Activated naive CD4-positive, alpha-beta T cell treated with Interleukin-2 at 50 U/mL for 16 hours (primary cell): Measurements from ENCODE around the gene DPP10.

Experiments
- DNase-seq: peaks from one replicate; pipeline ENCODE4 v3.0.0-alpha.2; 2020

The DPP10 gene

DNA sequence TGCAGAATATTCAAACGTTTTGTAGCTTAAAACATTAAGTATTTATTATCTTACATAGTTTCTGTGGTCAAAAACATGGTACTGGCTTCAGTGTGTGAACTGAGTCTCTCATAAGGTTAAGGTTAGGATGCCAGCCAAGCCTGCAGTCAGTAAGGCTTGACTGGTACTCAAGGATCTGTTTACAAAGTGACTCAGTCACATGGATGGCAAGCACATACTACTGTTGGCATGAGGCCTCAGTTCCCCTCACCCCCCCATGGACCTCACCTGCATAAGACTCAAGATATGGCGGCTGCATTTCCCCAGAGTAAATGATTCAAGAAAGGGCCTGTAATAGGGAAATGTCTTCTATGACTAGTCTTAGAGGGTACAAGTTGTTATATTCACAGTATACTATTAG, 1167.5 kb downstream of the DPP10 start:
- DNase-seq, result no peak

DNA sequence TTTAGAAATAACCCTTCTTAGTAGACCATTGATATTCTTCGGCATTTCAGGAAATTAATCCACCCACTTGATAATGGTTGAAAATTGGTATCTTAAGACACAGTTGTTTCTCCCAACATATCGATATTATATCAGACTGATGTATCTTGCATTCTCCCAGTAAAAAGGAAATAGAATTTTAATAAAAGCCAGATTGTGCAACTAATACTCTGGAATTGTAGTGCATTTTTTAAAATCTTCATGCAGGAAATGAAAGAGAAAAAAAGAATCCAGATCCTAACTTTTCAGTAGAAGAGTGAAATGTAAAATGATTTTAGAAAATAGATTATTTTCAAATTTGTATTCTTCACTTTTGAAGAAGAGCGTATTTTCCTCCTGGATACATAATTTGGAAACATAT, 1168.4 kb downstream of the DPP10 start:
- no peak for DNase-seq

DNA sequence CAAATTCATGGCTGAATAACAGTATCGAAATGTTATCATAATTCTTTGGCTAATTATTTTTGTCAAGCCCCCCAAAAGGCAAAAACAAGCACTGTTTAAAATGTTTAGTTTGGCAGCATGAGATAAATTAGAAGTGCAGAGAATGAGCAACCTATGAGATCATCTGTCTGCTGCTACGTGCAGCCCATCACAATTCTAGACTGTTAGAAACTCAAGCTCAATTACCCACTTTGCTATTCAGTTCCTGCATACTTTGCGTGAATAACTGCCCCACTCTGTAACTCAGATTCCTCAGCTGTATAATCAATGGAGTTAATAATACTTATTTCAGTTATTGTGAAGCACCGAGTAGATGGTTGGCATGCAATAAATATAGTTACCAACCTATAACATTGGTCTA, 1181.9 kb downstream of the DPP10 start:
- DNase-seq, result no peak

DNA sequence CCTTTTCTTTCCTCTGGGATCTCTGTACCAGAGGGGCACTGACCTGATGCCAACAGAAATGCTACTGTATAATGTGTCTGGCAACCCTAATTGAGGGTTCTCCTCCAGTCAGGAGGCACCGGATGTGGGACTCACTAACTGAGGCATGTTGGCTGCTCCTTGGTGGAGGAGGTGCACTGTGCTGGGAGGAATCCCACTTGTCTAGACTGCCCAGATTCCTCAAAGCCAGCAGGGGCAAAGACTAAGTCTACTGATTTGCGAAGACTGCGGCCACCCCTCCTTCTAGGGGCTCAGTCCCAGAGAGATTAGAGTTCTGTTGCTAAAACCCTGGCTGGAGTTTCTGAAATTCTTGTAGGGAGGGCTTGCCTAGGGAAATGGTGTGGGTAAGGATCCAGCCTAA, 1192.1 kb downstream of the DPP10 start:
- no peak for DNase-seq

DNA sequence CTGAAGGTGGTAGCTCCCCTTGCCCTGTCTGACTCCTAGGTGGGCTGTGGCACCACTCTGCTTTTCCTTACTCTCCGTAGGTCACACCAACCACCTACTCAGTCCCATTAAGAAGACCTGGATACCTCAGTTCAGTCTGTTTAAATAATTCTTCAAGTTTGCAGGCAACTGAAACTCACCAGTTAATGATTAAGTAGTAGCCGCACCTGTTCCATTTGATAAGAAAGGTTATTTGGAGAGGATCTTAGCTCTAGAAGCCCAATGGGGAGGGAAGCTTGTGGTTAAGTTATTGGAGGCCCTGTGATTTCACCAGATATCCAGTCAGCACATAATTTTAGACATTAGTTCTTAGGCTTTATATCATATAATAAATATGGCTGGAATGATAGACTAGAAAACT, 1193.0 kb downstream of the DPP10 start:
- DNase-seq, result no peak

DNA sequence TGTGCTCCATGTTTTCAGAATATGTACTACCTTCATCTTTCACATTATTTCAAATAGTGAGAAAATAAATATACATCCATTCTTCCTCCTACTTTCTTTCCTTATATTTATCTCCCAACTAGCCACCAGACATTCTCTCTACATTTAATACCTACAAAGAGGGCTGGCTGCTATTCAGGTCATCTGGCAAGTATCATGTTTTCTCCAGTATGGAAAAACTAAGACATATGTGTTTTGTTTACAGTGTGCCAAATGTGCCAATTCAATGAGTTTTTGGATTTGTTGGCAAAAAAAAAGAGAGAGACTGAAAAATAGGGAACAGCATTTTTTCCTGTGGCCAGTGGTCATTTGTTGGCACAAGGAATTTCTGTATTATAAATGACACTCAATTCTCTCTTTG, 1207.3 kb downstream of the DPP10 start:
- no peak for DNase-seq

DNA sequence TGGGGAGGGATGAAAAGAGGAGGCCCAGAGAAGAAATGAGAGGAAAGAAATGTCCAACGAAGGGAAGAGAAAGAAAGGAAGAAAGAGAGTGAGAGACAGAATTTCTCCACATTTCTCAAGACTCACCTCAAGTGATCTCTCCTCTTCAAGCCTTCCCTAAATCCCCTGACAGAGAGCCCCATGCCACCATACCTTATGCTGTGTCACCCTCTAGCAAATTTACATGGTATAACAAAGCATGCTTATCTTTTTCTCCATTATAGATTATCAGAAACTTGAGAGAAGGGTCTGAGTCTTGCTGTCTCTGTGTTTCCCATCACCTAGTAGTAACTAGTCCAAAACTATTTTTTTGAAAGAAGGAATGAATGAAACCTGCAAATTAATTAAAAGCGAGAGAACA, 1208.4 kb downstream of the DPP10 start:
- DNase-seq, result no peak

DNA sequence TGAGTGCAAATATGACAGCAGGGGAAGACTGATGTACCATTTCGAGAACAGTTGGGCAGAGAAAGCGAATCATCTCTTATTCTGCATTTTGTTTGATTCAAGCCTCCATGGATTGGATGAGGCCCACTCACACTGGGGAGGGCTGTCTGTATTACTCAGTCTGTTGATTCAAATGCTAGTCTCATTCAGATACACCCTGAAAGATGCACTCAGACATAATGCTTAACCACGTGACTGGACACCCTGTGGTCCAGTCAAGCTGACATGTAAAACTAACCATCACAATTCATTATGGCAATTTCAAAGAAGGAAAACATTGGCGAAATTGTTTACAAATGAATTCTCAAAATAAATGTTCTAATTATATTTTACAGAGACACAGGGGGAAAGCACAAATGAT, 1210.2 kb downstream of the DPP10 start:
- no peak for DNase-seq

DNA sequence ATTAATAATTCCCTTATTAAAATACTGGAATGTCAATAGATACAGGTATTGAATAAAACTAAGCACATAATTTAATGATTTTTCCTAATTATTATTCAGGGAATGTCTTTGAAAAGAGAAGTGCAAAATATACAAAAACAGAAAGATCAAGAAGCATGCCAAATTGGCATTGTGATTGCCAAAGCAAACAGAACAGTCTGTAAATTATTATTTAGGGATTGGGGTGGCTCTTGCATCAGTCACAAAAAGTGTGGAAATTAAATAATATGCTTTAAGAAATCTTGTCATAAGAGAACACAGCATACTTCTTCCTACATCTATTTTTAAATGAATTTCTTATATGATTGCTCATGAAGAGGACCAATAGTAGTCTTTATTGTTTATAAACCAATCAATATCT, 1211.9 kb downstream of the DPP10 start:
- no peak for DNase-seq

DNA sequence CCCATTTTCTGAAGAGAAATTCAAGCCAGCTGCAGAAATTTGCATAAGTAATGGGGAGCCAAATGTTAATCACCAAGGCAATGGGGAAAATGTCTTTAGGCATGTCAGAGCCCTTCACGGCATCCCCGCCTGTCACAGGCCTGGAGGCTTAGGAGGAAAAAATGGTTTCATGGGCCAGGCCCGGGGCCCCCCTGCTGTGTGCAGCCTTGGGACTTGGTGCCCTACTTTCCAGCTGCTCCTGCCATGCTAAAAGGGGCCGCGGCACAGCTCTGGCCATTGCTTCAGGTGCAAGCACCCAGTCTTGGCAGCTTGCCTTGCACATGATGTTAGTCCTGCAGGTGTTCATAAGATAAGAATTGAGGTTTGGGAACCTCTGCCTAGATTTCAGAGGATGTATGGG, 1235.7 kb downstream of the DPP10 start:
- DNase-seq, result no peak

DNA sequence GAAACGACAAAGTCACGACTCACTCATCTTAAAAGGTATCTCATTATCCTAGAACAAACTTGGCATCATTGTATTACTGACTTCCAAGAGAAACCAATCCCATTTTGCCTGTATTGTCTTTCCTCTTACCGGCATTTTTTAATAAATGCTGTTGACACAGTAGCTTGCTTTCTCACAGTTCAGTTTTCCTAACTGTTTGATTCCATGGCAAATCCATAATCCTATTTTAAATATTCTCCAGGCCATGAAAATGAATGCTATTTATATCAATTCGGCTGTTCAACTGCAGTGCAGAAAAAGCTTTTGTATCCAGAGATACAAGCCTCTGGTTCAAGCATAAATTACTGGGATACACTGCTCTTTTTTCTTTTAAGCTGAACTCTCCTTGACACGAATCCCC, 1241.9 kb downstream of the DPP10 start:
- no peak for DNase-seq

DNA sequence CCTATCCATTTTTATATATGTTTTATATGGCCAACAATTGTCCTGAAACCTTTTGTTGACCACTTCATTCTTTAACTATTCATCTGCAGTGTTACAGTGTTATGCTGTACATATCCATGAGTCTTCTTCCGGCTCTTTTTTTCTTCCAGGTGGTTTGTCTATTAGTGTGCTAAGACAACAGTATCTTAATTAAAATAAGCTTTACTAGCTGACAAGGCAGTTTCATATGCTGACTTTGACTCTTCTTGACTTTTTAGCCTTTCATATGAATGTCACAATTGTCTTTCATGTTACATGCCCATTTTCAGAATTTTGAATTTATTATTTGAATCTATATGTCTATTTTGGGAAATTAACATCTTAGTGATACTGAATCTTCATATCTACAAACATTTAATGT, 1249.0 kb downstream of the DPP10 start:
- DNase-seq, result no peak

DNA sequence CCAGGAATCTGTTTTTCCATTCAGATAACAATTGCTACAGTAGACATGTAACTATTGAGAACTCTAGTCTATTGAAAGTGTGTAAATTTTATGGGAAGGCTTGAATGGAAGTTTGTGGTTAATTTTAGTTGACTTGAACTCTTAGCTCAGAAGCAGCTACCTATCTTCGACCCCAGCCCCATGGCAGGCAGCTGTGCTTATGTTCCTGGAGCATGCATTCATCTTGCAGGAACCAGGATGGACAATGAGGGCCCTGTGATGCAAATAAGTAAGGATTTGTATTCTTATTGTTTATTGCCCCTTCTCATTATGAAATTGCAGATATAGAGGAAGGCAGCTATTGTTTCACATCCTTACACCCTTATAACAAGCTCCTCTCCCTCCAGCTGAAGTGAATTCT, 1252.2 kb downstream of the DPP10 start:
- no peak for DNase-seq

DNA sequence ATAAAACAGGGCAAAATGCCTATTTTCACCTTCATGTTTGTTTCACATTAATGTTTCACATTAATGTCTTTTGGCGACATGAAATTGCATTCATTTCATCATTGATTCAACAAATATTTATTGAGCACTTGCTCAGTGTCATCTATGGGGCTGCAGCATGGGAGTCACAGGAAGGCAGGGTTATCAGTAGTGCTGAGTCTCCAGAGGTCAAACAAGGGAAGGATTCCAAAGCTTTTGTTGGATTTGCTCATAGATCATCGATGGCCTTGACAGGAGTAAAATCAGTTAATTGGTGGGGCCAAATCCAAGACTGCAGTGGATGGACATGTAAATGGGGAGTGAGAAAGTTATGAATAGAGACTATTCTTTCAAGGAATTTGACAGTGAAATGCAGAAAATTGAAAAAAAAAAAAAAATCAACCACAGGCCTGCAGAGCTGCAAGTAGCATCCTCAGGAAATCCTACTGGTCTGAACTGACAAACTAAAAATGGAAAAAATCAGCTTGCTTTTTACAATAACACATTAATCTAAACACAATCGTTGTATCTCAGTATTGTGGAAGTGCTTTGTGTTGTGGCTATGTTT, 1290.8 kb downstream of the DPP10 start:
- no peak for DNase-seq

DNA sequence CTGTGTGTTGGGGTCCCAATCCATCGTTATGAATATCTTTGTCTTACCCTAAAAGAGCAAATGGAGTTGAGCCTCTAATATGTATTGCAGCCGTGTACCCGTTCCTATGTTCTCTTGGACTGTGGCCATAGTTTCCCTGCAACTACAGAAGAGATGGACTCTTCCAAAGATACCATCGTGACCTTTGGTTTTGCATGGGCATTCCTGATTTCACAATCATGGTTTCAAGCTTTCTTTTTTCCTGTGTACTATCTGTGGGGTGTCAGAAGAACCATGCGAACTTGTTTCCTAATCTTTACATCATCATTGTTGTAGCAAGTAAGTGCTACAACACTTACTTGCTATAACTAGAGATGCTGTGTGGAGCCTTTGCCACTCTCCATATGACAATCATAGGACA, 1295.7 kb downstream of the DPP10 start:
- no peak for DNase-seq

DNA sequence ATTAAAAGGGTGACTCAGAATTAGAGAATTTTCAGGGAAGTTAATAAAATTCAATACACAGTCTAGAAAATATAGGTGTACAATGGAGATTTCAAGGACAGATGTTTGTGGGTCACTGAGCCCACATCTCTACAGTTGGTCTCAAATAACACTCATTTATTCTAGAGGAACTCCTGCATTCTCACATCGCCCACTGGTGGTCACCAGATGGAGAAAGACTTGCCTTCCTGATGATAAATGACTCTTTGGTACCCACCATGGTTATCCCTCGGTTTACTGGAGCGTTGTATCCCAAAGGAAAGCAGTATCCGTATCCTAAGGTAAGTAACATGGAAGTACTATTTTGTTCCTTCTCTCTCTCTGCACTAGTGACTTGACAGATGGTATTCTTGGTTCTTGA, 1297.1 kb downstream of the DPP10 start:
- no peak for DNase-seq

DNA sequence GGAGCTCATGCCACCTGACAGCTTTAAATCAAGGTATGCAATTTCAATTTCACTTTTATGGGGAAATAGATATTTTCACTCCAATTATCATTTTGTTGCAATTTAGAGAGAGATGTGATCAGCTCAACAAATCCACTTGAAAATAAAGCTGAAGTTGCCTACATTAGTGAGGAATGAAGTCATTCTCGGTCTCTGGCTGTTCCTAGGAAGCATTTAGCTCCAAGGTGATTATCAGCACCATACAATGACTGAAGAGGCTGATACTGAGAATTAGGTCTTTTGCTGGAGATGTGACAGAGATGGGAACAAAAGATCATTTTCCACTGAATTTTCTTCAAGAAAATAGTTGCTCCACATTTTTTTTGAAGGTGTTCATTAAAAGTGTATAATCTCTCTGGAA, 1303.7 kb downstream of the DPP10 start:
- DNase-seq, result no peak

DNA sequence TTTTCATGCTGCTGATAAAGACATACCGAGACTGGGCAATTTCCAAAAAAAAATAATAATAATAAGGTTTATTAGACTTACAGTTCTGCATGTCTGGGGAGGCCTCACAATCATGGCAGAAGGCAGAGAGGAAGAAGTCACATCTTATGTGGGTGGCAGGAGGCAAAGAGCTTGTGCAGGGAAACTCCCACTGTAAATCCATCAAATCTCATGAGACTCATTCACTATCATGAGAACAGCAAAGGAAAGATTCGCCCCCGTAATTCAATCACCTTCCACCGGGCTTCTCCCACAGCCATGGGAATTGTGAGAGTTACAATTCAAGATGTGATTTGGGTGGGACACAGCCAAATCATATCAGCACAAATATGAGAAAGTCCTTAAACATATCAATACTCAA, 1314.8 kb downstream of the DPP10 start:
- DNase-seq, result no peak

DNA sequence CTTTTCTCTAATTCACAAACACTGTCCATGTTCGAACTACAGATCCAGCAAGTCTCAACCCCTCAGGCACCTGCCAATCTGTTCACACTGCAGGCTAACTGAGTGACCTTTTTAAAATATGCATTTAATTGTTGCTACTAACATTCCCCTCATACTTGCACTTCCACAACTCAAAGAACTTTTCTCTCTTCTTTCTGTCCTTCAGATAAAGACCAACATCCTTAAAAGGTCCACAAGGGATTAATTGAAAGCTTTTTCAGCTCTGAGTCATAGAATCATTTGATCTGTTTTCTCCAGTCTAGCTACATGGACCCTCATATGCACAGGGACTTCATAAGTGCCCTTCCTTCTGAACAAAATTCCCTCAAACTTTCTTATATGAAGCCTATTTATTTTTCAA, 1321.2 kb downstream of the DPP10 start:
- no peak for DNase-seq

DNA sequence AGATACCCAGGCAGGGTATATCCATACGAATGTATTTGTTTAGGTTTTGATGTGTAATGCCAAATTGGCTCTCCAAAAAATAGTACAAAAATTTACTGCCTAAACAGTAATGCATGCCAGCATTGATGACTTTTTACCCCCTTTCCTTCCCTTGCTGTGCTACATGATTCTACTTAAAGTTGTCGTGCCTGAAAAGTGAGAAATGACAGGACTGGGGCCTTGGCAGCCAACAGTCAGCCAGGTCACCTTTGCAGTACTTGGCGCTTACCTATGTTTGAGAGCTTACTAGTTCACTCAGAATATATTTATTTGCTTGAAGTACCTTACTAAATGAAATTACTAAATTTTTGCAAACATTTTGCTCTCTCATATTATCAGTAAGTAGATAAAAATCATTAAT, 1329.1 kb downstream of the DPP10 start:
- DNase-seq, result no peak

DNA sequence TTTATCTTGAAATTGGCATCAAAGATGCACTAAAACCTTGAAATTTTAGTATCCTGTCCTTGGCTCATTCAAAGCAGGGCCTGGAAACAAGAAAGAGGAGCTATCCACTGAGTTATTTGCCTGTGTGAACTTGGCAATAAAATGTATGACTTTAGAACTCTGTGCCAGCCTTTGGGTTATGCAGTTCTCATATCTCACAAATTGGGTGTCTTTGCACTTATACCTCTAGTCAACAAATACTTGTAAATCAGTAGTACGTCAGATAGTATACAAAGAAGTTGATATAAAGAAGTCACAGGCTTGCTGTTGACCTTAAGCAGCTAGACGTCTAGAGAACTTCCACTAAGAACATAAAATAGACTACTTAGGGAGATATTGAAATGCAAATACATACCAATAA, 1331.9 kb downstream of the DPP10 start:
- no peak for DNase-seq

DNA sequence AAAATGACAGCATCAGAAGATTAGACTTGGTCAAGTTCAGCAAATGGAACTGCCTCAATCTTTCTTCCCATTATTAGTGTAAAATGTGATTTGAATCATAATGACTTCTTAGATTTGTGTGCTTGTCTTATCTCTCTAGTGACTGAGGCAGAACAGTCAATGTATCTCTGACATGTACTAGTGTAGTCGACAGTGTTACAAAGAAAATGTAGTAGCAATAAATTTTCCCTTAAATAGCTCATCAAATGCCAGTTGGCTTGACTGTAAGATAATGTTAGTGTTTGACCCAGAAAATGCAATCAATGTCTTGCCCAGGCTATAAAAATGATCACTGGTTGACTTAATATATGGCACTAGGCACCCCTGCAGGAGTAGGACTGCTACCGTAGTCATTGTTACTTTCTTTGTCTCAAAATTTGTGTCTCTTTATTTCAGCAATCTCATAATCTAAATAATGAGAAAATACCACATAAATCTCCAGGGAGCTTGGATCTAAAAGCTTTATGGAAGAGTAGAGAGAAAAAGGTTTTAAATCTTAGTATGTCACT, 1336.7 kb downstream of the DPP10 start:
- no peak for DNase-seq

DNA sequence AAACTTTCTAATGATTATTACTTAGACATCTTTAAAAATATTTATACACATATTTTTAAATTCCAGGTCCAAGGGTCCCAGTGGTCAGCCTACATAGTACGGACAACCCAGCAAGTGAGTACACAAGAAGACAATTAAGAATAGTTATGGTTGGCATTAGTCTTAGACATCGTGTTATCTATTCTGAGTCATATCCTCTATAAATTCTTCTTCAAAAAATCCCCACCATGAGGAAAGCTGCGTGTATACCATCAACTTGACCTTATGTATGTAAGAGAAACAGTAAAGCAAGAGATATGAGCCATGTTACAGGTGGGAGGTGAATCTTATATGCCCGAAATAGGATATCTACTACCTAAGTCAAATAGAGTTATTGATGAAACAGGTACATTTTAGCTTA, 1339.8 kb downstream of the DPP10 start:
- DNase-seq, result no peak

DNA sequence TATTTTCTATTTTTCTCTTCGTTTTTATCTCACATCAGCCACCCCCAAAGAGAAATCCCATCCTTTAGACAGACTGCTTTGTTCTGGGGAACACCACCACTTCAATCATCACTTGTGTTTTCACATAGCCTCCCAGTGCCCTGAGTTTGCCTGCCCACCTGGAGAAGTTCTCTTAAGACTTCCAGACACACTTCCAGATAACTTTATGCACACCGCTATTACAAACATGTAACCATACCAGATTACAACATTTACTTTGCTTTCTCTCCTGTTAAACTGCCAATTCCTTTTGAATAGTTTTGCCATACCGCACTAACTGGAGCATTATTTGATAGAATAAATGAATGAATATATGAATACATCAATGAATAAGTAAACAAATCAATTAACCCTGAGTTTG, 1353.6 kb downstream of the DPP10 start:
- DNase-seq, result no peak

DNA sequence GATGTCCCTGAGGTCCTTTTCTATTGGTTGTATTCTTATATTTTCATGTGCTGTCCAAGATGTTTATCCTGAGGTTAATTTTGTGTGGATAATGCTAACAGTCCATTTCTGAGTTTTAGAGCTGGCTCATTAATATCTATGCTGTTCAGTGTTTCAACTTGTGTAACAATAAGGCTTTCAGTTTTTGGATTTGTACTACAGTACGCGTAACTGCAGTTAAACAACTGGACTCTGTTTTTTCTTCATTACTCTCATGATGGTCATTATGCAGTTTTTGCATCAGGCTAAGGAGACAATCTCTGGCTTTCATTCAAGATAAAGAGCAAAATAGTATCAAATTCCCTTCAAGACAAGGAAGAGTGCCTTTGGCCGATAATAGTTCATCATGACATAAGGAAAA, 1364.8 kb downstream of the DPP10 start:
- no peak for DNase-seq

DNA sequence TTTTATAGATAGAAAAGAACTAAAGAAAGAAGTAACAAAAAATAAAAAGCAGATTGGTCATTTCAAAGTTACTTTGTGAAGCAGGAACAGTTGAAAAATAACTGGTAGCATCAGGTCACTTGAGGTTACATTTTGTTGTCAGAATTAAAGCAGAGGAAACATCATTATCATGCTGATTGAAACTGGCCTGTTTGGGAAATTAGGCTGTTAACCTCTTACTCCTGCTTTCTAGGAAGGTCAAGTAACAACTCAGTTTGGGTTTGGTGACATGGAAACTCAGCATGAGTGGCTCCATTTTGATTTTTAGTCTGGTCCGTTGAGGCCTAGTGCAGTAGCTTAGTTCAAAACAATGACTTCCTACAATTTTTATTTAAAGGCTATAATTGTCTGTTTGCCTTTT, 1383.5 kb downstream of the DPP10 start:
- DNase-seq, result no peak
